ENCODE data around the gene ACY1.

The ACY1 gene

DNA sequence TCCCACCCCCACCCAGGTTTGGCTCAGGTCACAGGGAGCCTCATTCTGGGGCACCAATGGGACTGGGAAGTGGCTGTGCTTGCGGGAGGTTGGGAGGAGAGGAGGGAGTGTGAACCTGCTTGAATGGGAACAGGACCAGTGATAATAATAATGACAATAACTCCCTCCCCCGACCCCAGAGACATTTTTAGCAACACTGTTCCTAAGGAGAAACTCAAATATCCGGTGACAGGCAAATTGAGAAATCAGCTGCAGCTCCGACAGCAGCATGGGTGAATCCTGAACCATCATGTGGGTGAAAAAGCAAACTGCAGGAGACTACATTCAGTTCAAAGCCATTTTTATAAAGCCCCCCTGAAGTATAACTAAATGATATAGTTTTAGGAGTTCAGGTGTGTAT, 24.0 kb downstream of the ACY1 start:
- no peak for DNase-seq

GRCh38 chr3:52010431-52010830, 27.1 kb downstream of the ACY1 start:
- no peak for DNase-seq

GRCh38 chr3:52012699-52013098, 29.4 kb downstream of the ACY1 start:
- DNase-seq: no peak

DNA sequence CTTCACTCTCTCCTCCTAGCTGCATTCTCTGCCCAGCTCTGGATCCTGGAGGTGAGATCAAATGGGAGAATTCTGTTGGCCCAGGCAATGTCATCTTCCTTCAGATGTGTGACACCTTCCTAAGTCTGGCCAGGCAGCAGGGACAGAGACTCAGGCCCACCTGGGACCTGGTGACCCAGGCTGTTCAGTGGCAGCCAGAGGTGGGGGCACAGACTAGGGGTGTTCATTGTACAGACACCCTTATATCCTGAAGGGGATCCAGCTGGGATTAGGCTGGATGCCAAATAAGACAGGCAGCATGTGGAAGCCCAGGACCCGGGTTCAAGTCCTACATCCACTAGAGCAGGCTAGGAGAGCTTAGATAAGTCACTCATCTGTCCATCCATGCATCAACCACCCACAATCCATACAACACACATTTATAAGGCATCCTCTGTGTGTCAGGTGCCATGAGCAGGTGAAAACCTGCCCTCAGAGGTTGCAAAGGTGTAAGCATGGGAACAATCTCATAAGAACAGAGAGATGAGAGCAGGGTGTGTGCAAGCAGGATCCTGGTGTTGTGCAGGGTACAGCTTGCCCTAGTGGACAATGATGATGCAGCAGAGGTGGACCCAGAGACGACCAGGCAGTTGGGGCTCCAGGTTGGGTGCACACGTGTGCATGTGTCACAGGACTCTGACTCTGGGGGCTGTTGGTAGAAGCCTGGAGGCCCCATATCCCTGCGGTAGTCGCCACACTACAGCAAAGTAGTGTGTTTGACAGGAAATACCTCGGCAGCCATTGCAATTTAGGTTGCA, 30.7 kb downstream of the ACY1 start:
- DNase-seq: no peak

DNA sequence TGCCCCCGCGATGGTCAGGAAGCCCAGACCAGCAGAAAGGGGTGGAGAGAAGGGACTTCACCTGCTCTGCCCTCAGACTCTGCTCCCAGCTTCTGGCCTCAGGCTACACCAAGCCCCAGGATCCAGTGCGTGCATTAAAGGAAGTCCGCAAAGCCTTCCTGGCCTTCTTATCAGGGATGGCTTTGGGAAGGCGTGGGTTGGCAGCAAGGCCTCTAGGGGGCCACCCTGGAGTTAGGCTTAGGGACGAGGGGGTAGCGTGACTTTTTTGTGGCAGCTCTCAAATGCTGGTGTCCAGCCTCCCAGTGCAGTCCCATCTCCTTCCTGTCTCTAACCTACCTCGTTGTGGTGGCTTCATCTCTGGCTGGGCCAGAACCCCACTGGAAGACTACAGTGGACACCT, 31.3 kb downstream of the ACY1 start:
- DNase-seq: no peak

GRCh38 chr3:52015438-52016228, 32.3 kb downstream of the ACY1 start:
- DNase-seq: no peak

DNA sequence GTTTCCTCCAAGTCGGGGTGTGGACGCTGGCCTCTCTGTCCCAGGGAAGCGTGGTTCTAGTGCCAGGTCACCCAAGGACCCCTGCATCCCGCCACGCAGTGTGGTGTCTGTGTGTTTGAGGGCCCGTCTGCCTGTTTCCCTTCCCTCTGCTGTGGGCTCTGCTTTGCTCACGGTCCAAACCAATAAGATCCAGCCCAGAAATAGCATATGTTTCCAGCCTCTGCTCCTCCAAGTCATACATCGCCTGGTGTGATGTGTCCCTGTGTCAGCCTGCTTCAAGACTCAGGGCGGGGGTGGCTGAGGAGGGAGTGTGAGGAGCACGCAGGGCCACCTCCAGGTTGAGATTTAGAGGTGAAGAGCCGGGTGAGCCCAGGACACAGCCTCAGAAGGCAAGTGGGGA, 34.3 kb downstream of the ACY1 start:
- DNase-seq: no peak

GRCh38 chr3:52018319-52019000, 35.1 kb downstream of the ACY1 start:
- DNase-seq: no peak

- no peak for DNase-seq
These were observed 36.2 kb downstream of the ACY1 start for GRCh38 chr3:52019352-52020080.

DNA sequence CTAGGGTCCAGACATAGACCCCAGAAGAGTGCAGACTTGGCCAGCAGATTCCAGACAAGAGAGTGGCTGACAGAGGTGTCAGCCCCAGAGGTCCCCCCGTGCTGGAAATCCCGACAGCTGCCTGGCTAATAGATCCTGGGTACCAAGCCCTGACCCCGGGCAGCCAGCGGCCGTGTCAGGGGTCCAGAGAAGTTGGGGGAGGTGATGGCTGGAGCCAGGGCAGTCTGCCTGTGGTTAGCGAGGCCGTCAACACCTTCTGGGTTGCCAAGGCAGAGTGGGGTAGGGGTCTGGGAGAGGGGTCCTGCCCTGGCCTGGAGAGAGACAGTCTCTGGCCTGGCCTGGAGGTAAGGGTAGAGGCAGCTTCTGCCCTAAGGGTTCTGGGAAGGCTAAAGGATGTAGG, 37.5 kb downstream of the ACY1 start:
- no peak for DNase-seq

DNA sequence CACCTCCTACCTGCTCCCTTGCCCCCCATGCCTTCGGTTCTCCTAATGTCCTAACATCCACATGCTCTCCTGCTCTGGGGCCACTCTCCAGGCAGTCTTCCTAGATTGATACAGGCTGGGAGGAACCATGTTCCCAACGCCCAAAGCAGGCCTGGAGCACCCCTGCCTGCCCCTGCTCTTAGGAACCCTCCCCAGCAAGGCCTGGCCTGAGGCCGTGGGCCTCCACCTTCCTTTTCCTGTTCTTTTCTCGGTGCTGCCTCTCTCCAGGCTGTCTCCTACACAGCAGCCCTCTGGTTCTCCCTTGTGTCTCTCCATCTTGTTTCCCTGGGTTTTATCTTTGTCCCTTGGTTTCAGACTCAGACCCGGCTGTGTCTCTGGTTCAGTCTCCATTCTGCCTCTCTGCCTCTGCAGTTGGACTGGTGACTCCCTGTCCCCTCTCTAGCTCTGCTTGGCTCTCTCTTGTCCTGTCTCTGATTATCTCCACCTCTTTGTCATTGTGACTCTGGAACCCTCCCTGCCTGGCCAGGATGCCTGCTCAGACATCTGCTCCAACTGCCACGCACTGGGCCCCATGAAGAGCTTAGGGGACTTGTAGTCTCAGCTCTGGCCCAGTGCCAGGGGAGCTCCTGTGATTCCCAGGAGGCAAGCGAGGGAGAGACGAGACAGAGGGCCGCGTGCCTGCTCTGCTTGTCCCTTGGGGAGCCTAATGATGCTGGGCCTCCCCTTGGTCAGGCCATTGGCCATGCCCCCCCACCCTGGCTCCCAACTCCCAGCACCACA, 38.3 kb downstream of the ACY1 start:
- no peak for DNase-seq

GRCh38 chr3:52022323-52023100, 39.2 kb downstream of the ACY1 start:
- DNase-seq: no peak

DNA sequence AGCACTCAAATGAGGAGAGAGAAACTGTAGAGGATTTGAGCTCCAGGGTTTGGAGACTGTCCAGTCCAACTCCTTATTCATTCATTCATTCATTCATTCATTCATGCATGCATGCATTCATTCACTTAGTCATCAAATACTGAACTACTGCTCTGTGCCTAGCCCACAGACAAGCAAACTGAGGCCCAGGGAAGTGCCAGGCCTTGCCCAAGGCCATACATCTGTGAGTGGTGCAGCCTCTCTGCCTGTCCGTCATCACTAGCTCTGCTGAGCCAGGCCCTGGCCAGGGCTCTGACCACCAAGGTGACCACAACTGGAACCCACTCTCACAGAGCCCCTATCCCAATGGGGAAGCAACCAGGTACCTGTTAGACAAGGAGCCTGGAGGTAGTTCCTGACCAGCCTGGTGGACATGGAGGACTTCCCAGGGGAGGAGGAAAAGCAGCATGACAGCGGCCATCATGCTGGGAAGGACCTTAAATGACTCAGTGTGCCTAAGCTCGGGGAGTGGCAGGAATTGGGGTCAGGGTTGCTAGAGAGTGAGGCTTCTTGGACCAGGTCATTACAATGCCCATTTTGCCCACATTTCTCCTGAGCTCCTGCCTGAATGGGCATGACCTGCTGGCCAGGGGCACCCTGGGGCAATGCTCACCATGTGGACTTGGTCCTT, 39.9 kb downstream of the ACY1 start:
- no peak for DNase-seq

- no peak for DNase-seq
These were observed 40.8 kb downstream of the ACY1 start for GRCh38 chr3:52023860-52024764.

DNA sequence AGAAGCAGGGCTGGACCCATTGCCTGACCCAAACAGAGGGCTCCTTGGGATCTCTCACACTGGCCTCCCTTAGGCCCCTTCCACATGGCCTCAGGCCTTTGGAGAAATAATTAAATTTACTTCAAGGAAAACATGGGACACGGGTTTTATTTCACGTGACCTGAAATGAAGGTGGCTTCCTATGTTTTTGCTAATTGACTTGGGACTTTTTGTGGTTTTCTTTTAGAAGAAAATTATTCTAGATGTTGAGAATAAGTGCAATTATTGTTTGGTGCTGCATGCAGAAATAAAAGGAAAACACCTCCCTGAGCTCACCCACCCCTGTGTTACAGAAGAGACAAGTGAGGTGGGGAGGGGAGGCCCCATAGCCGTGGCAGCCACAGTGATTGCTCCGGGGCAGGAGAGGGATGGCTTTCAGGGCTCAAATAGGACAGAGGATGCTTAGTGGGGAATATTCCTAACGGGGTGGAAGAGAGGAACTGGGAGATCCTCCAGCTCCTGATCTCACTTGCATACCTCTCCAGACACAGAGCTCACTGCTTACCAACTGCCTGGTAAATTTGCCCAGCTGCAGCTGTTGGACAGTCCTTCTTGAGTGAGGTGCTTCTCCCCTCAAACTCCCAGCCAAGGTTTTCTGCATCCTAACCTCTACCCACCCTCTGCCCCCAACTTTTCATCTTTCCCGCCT, 41.6 kb downstream of the ACY1 start:
- DNase-seq: no peak

- DNase-seq: no peak
These were observed 42.1 kb downstream of the ACY1 start for GRCh38 chr3:52025453-52025852.

- DNase-seq: no peak
These were observed 42.7 kb downstream of the ACY1 start for GRCh38 chr3:52026041-52026440.

DNA sequence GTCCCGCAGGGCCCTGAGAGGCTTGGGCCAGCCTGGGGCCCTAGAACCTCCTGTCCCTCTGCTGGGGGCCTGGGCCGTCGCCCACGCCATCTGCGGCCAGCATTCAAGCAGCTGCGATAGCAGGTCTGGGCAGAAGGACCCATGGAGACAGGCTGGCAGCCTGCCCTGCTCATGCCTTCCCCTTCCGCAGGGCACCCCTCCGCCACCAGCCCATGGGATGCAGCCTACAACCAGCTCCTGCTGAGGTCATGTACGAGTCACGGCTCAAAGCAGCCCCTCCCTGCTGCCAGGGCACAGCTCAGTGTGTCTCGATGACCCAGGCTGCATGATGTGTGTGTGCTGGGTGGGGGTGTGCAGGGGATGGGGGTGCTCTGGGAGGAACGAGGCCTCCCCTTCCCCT, 45.2 kb downstream of the ACY1 start:
- DNase-seq: no peak

- no peak for DNase-seq
These were observed 45.7 kb downstream of the ACY1 start for GRCh38 chr3:52029053-52029452.
